Hepatocyte (in vitro differentiated cells): ENCODE data around the gene CNDP1. TPM values are rescaled to one million over a fixed set of nuclear protein-coding genes. Genes with fewer than 3 reads are reported as not detected.

Experiments used
- DNase-seq: peaks from one replicate; pipeline ENCODE4 v3.0.0-alpha.2; 2016; ENCODE audit warnings: low spot score
- H2AFZ ChIP-seq: fragments of 200-600 bp; sonication (generic); 2 replicates; pipeline ENCODE4 v1.6.0; 2016; ENCODE audit warnings: antibody characterized with exemption, mild to moderate bottlenecking
- H3K27ac ChIP-seq: fragments of 200-600 bp; sonication (generic); 2 replicates; pipeline ENCODE4 v1.5.1; 2016; ENCODE audit warnings: mild to moderate bottlenecking
- H3K27me3 ChIP-seq: fragments of 200-600 bp; sonication (generic); 2 replicates; pipeline ENCODE4 v1.6.1; 2016
- H3K36me3 ChIP-seq: fragments of 200-600 bp; sonication (generic); replicated peaks from 2 replicates; pipeline ENCODE4 v1.5.1; 2016; ENCODE audit warnings: low read depth; ENCODE audit not compliant: insufficient read depth
- H3K4me1 ChIP-seq: fragments of 200-600 bp; sonication (generic); 2 replicates; pipeline ENCODE4 v1.5.1; 2016; ENCODE audit warnings: mild to moderate bottlenecking, moderate library complexity; ENCODE audit not compliant: insufficient read depth
- H3K4me2 ChIP-seq: fragments of 200-600 bp; sonication (generic); 2 replicates; pipeline ENCODE4 v1.6.0; 2016
- H3K4me3 ChIP-seq: fragments of 200-600 bp; sonication (generic); 2 replicates; pipeline ENCODE4 v1.5.1; 2016; ENCODE audit warnings: mild to moderate bottlenecking
- H3K79me2 ChIP-seq: fragments of 200-600 bp; sonication (generic); 2 replicates; pipeline ENCODE4 v1.6.0; 2017; ENCODE audit warnings: mild to moderate bottlenecking
- H3K9me2 ChIP-seq: fragments of 200-600 bp; sonication (generic); replicated peaks from 2 replicates; pipeline ENCODE4 v1.6.0; 2017; ENCODE audit warnings: mild to moderate bottlenecking; ENCODE audit not compliant: insufficient read depth
- H3K9me3 ChIP-seq: fragments of 200-600 bp; sonication (generic); 2 replicates; pipeline ENCODE4 v1.5.1; 2016; ENCODE audit warnings: low read depth, mild to moderate bottlenecking
- H4K20me1 ChIP-seq: fragments of 200-600 bp; sonication (generic); 2 replicates; pipeline ENCODE4 v1.6.0; 2016; ENCODE audit warnings: mild to moderate bottlenecking; ENCODE audit not compliant: insufficient read depth, poor library complexity, severe bottlenecking
- EZH2 ChIP-seq: fragments of 200-600 bp; sonication (generic); IDR thresholded peaks from 2 replicates; pipeline ENCODE4 v1.6.1; 2016; ENCODE audit warnings: antibody characterized with exemption, mild to moderate bottlenecking, borderline replicate concordance
- EZH2phosphoT487 ChIP-seq: fragments of 200-600 bp; sonication (generic); IDR thresholded peaks from one replicate; pipeline ENCODE4 v1.6.1; 2018; ENCODE audit warnings: antibody characterized with exemption, mild to moderate bottlenecking, low read depth, moderate library complexity; ENCODE audit not compliant: unreplicated experiment, severe bottlenecking
- WGBS: methylation state at CpG from one replicate; pipeline ENCODE4 v1.1.6; 2016; ENCODE audit warnings: low lambda C conversion rate; ENCODE audit errors: missing lambda C conversion rate; 5-methylcytosine and 5-hydroxymethylcytosine counted together
- polyA plus RNA-seq: library from polyadenylated mRNA; unstranded; fragments of >200 nt; fragmentation: Nextera tagmentation; extraction: Ambion mirVana; gene quantifications from 2 replicates; pipeline ENCODE4 v1.2.1, GENCODE V29; 2016
- total RNA-seq: library from RNA; depleted of rRNA; stranded (reverse); fragments of >200 nt; gene quantifications from 2 replicates; pipeline ENCODE4 v1.2.3, GENCODE V29; 2014
- TF ChIP-seq, protein P1 (sequence below): fragments of 200-600 bp; sonication (generic); IDR thresholded peaks from 2 replicates; pipeline ENCODE4 v1.5.1; 2016; ENCODE audit warnings: antibody characterized with exemption, mild to moderate bottlenecking; ENCODE audit not compliant: poor library complexity

The CNDP1 gene
- total and polyA plus RNA-seq, 2 experiments from 2014 or later: 0.74 TPM; not detected in 1

DNA sequence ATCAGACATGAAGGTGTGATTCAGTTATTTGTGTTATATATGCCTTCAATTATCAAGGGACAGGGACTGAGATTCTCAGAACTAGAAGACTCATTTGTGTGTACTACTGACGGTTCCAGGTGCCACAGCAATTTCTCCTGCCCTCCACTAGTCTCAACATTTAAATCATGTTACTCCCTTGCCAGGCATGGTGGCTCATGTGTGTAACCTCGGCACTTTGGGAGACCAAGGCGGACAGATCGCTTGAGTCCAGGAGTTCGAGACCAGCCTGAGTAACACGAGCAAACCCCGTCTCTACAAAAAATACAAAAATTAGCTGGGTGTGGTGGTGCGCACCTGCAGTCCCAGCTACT, 37.0 kb upstream of the CNDP1 start:
- peaks cover 23% of the 10 kb centered on the region for H3K4me1 ChIP-seq

DNA sequence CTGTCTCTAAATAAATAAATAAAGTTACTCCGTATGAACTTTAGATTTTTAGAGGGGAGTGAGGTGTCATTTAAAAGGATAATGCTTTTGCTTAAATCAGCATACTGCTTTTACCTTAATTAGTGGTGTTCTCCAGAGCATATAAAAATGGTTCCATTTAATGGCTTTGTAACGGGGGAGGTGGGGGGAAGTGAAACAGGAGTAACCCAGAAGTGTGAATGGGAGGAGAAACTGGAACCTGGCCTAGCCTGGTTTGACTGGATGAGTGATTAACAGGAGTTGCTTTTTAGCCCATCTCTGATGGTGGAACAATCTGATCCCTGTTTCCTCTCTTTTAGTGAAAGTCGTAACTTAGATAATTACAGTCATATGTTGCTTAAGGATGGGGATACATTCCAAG, 36.5 kb upstream of the CNDP1 start:
- no peak overlapping the region for H2AFZ ChIP-seq
- H3K79me2 ChIP-seq: peaks cover 40% of the 10 kb centered on the region
- H3K27ac ChIP-seq: peak overlapping the region; percentile 98
- TF ChIP-seq, protein P1, sequence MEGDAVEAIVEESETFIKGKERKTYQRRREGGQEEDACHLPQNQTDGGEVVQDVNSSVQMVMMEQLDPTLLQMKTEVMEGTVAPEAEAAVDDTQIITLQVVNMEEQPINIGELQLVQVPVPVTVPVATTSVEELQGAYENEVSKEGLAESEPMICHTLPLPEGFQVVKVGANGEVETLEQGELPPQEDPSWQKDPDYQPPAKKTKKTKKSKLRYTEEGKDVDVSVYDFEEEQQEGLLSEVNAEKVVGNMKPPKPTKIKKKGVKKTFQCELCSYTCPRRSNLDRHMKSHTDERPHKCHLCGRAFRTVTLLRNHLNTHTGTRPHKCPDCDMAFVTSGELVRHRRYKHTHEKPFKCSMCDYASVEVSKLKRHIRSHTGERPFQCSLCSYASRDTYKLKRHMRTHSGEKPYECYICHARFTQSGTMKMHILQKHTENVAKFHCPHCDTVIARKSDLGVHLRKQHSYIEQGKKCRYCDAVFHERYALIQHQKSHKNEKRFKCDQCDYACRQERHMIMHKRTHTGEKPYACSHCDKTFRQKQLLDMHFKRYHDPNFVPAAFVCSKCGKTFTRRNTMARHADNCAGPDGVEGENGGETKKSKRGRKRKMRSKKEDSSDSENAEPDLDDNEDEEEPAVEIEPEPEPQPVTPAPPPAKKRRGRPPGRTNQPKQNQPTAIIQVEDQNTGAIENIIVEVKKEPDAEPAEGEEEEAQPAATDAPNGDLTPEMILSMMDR: no peak
- no peak for TF ChIP-seq EZH2phosphoT487
- no peak for TF ChIP-seq EZH2
- no peaks in the 10 kb centered on the region for H3K9me2 ChIP-seq
- no peaks in the 10 kb centered on the region for H3K27me3 ChIP-seq
- no peaks in the 10 kb centered on the region for H3K9me3 ChIP-seq
- H3K4me2 ChIP-seq: peak overlapping the region; percentile 90
- WGBS: 70% methylated on average over 3 of the region's 3 CpGs
- H3K4me1 ChIP-seq: peaks cover 23% of the 10 kb centered on the region
- no peaks in the 10 kb centered on the region for H4K20me1 ChIP-seq
- H3K4me3 ChIP-seq: peak overlapping the region; percentile 88
- no peaks in the 10 kb centered on the region for H3K36me3 ChIP-seq
- DNase-seq: no peak

More for the DNA sequence above, 37.0 kb upstream of the CNDP1 start:
- peak overlapping the region; percentile 88 for H3K4me3 ChIP-seq
- peaks cover 38% of the 10 kb centered on the region for H3K79me2 ChIP-seq
- DNase-seq: no peak
- TF ChIP-seq EZH2: no peak
- TF ChIP-seq, protein P1: no peak
- no peak for TF ChIP-seq EZH2phosphoT487
- no peaks in the 10 kb centered on the region for H3K9me3 ChIP-seq
- no peaks in the 10 kb centered on the region for H3K9me2 ChIP-seq
- H3K4me2 ChIP-seq: peak overlapping the region; percentile 90
- H3K36me3 ChIP-seq: no peaks in the 10 kb centered on the region
- H2AFZ ChIP-seq: no peak overlapping the region
- peak overlapping the region; percentile 98 for H3K27ac ChIP-seq
- 94% methylated on average over 8 of the region's 8 CpGs for WGBS
- no peaks in the 10 kb centered on the region for H3K27me3 ChIP-seq
- no peaks in the 10 kb centered on the region for H4K20me1 ChIP-seq

DNA sequence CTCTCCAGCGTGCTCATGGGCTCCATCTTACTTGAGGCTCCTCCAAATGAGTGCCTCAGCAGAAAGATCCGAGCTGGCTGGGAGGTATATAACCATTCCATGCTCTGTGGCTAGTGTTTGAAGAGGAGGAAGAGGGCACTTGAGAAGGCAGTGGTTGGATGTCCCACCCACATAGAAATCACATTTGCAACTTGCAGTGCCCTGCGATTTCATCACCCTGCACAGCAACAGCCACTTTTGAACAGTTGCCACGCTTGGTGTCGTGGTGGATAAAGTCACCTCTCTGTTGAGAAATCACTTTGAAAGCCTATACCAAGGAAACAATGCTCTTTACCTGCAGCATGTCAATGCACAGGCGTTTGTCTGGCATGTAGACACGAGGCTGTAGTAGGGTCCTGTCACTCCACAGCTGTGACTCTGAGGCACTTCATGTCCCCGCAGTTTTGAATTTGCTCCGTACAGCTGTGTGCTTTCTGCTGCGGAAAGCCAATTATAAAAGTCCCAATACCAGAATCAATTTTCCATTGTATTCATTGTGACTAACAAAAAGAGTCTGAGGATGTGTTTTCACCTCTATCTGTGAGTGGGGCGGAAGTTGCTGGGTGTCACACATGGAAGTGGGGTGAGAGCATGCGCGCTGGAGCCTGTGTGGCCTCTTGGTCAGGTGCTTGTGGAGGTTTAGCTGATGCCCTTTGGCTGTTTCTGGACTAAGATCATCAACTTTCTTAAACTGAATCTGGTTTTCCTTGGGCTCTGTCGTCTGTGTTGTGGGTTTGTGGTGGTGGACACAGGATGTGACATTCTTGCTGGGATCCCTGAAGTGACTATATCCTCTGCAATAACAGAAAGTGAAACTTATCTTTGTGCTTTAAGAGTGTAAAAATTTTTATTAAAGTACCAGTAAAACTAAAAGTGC, 35.3 kb upstream of the CNDP1 start:
- Histone ChIP-seq H3K79me2 (peaks cover 46% of the 10 kb centered on the region), H3K27ac (peak overlapping the region; percentile 64), H3K27me3 (no peaks in the 10 kb centered on the region), H2AFZ (no peak overlapping the region), H3K9me2 (no peaks in the 10 kb centered on the region), H4K20me1 (no peaks in the 10 kb centered on the region), H3K9me3 (no peaks in the 10 kb centered on the region), H3K4me1 (peaks cover 23% of the 10 kb centered on the region), H3K4me3 (no peak overlapping the region), H3K4me2 (peak overlapping the region; percentile 60), H3K36me3 (no peaks in the 10 kb centered on the region)
- TF ChIP-seq EZH2 (no peak), EZH2phosphoT487 (no peak)
- TF ChIP-seq, protein P1: no peak
- no peak for DNase-seq
- 79% methylated on average over 14 of the region's 14 CpGs for WGBS
